HS-5 (cell line): ENCODE measurements around the gene GLRA1.

ENCODE experiments used
- DNase-seq: peaks from one replicate; pipeline ENCODE4 v3.0.0-alpha.2; 2012; ENCODE audit warnings: low read depth

The GLRA1 gene

DNA sequence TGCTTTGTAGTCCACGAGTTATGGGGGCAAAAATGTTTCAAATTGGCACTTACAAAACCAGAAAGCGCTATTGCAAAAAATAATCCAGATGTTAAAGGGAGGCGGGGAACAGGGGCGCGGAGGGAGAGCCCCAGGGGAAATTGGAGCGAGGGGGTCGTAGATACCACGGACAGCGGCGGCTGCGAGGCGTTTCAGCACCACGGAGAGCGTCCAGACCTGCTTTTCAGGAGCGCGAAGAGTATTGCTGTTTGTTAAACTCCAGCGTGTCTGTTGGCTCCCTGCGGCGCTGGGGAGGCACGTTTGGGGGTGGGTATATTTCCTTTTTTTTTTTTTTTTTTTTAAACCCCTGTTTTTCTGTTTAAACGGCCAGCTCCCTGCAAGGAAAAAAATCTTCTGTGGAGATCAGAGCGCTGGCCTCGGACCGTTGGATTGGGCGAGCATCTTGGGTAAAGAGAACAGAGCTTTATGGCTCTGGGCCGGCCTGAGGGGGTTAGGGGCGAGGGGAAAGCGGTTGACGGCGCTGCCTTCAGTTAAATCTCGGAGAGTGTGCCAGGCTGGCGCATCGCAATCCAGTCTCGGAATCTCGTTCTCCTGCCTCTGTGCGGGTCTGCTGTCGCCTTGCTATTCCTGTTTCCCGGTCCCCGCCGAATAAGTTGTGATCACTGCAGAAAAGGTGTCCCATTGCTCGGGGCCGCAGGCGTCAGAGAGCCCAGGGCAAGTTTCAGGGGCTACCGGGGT is at the start of gene GLRA1:
Gene GLRA1, minus strand, starts transcription at position 288 of the 738 bp plus-strand sequence. CDS start 302 bp downstream, outside the sequence.
- no peak for DNase-seq

DNA sequence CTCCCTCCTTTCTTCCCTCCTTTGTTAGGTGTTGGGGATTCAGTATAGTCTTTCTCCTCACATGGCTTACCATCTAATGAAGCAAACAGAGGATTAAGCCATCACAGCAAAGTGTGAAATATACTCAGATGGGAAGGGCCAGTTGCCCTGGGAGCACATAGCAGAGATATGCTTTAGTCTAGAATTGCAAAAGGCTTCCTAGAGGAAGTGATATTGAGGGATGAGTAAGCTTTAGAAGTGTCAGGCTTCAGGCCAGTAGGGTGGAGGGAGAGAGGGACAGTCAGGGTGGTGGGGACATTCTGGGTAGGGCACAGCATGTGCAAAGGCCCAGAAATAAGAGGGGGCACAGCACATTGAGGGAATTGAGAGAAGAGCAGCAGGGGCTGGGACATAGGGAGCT is 46.2 kb upstream of the GLRA1 start:
- no peak for DNase-seq

DNA sequence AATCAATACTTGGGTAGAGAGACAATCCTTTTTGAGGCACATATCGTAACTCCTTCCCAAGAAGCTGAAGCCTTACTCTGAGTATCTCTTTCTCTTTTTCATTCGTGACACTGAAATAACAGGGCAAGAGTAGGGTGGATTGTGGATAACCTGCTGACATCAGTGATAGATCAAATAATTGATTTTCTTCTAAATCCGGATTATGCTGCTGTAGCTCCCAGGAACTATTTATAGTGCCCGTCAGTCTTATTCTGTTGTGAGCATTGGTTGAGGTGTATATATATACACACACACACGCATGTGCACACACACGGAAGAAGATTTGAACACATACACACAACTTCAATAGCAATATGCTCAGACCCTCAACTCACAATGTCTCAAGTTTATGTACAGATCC is 43.2 kb upstream of the GLRA1 start:
- DNase-seq = no peak

DNA sequence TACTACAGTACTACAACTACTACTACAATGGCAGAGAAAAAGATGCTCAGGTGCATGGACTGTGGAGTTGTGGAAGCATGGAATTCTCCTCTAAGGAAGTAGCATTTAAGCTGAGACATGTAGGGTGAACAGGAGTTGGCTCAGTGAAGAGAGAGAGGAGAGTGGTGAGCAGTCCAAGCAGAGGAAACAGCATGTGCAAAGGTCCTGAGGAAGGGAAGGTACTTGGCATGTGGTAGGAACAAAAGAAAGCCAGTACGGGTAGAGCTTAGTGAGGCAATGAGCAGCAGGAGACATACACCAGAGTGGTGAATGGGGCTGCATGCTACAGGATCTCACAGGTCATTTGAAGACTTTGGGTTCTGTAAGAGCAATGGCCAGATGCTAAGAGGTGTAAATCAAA is 41.4 kb upstream of the GLRA1 start:
- no peak for DNase-seq

DNA sequence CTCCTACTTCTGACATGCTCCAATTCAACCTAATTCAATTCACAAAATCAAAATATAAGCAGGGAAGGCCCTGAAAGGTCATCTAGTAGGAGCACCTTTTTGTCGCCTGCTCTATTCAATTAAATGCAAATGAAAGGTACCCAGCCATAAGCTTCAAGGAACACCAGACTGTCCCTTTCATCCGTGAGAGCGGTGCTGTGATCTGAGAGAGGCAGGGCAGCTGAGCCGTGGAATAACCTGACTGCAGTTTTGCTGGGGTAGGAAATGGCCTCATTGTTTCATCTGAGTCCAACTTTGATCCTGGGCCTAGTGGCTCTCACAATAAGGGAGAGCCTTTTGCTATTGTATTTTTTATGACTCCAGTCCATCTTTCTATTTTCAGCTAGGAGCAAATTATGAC is 39.8 kb upstream of the GLRA1 start:
- DNase-seq = no peak

DNA sequence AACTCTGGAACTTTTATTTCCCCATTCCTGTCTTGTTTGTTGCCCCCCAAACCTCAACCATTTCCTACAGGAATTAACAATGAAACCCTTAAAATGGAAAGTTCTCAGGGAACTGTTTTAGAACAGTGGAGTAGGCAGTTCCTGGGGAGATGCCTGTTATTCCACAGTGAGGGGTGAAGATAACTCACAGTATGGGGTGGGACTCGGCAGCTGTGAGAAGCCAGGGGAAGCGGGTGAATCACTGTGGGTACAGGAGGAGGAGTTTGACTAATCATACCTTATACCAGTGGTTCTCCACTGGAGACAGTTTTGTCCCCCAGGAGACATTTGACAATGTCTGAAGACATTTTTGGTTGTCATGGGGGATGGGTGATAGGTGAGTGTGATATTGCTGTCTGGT is 36.9 kb upstream of the GLRA1 start:
- DNase-seq = no peak

DNA sequence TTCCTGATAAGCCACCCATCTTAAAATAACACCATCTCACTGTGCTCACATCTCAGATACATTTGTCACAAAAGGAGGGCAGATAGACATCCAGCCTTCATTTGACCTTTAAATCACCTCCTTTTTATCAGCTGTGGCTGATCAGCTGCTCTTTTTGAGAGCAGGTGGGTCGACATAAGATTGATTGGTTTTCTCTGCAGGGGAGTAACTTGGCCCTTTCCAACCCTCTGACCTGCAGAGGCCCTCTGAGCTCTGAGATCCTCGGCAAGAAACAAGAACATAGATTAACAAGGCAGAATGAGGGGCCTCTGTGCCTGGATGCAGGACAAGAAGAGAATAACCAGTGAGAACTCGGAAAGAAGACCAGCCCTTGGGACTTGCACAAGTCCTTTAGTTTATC is 33.5 kb upstream of the GLRA1 start:
- DNase-seq = no peak

DNA sequence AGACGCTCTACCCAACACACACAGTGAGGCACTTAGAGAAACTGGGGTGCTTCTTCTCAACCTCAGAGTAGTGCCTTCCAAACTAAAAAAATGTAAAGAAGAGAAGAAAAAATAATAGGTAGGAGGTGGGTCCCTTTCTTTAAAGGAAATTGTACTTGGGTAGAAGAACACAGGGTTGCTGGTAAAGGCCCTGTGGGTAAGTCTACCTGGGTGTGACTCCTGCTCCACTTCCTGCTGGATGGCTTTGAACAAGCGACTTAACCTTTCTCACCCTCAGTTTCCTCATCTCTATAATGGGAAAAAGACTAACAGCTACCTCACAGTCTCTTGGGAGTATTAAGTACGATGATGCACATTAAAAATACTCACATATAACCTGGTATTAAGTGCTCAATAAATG is 32.1 kb upstream of the GLRA1 start:
- DNase-seq = no peak

DNA sequence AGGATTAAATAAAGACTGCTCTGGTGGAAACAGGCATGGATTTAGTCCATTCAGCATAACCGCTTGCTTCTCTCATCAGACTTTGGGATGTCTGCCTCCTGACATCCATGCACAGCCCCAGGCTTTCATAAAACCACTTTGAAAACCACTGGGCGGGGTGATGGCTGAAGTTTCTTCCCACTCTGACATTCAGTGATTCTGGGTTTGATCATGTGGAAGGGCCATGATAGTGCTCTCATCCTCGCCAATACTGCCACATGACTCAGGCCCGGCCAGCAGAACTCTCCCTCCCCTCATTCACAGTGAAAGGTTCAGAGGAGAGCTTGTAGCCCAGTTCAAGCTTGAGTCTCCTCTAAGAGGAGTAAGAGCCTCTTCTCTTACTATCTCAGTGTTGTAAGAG is 29.6 kb upstream of the GLRA1 start:
- DNase-seq = no peak

DNA sequence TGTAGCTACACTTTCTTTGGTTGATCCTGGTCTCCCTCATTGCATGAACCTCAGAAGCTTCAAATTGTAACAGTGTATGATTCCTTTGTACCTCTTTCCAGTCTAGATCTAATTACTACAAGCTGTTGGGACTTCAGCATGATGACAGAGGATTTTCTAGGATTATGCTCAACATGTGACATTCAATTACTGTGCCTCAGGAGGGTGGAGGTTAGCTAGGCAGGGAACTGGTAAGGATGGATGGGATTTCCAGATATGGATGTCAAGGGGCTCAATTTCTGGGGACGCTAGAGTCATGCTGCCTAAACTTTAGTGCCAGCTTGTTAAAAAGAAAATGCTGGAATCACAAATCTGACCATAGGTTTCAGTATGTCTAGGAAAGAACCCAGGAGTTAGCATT is 29.2 kb upstream of the GLRA1 start:
- no peak for DNase-seq

DNA sequence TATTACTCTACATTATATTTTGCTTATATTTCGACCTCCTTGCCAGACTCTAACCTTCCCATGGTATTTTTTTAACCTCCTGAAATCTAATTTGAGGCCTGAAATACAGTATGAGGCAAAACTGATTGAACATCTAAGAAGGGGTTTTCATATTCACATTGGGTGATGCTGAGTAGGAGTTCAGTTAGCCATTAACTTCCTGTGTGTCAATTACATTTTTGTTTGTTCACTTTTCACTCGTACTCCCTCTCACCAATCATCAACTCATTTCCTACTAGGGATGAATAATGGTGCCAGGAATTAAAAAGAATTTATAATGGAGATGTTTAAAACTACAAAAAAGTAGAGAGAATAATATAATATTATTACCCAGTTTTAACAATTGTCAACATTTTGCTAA is 27.6 kb upstream of the GLRA1 start:
- no peak for DNase-seq

DNA sequence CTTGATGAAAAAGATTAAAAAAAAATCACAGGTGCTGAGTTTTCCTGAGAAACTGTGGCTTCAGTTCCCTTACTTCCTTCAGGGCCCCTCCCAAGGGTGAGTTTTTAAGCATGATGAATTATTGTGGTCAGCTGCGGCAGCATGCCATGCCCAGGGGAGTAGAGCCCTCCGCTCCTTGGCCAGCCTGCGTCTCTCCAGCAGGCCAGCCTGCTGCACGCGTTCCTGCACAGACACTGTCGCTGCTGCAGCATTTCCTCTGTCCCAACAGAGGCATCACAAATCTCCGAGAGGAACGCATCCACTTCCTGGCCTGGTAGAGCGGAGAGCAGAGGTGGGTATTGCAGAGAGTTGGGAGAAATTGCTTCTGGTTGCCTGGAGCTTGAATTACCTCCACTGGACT is 26.1 kb upstream of the GLRA1 start:
- no peak for DNase-seq

DNA sequence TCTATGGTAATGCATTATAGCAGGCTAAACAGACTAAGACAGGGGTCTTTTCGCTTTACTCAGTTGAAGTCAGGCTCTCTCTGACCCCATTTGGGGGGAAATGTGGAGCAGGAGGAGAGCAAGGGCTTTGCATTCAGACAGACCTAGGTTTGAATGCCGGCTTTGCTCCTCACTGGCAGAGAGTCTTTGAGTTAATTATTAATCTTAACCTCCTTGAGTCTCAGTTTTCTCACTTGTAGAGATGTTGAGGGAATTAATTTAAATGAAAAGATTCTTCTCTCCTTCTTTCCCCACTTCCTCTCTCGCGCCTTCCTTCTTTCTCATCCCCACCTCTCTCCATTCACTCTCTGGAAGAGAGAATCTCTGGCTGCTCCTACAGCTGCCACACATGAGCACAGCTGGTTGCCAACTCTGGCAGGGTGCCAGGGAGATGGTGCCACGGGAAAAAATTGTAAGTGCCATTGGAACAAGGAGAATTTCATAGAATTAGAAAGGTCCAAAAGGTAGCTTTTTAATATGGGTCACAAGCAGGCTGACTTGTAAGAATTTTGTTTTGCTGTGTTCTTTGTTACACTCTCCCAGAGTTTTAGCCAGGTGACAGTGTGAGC is 25.2 kb upstream of the GLRA1 start:
- no peak for DNase-seq

DNA sequence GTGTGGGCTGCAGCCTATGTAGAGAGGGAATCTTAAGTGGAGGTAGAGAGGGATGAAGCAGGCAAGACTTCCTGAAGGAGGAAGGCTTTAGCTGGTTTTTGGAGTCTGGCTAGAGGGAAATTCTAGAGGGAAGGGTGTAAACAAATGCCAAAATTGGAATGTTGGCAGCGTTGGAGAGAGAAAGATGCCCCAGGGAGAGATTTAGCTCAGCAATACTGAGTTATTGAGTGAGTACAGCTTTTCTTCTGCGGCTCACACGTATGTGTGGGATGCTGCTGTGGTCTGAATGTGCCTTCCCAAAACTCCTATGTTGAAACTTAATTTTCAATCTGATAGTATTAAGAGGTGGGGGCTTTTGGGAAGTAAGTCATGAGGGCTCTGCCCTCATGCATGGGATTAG is 24.5 kb upstream of the GLRA1 start:
- DNase-seq = no peak

DNA sequence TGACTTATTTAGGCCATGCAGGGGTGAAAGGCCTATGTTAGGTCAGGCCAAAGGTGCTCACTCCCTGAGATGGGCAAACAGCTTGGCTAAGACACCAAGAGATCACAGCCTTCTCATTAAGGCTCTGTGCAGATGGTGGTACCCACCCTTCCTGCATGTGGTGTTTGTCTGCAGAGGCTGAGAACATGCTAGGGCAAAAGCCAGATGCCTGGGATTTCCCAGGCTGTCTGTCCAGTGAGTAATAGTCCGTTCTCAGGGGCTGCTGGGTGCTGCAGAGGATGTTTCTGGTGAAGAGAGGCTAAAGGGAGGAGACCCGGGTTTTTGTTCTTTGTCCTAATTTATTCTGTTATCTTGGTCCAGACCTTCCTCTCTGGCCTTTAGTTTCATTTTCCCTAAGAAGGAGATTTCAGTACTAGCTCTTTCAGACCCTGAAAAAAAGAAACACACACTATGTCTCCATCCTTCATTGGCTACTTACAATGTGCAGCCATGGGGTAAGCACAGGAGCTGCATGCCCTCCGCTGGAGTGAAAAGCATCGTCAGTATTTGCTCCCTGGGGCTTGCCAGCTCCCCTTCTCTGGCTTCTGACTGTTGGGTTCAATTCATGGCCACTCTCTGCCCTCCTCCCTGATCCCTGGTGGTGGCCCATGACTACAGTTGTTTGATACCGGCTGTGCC is 23.4 kb upstream of the GLRA1 start:
- no peak for DNase-seq

DNA sequence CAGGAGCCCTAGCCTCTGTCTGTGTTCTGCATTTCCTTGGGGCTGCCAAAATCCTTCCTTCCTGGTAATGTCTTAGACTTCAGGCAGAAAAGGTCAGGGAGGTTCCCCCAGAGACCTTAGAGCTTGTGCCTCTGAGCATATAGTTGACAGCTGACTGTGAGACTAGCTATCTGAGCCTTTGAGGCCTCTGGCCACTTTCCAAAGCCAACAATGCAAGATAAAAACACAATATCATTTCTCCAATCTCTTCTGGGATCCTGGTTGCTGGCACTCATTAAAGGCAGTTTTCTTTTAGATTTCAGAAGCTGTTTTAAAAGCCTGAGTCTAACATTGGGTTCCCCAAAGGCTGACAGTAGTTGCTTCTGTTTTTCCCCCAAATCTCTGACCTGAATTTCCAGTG is 13.2 kb upstream of the GLRA1 start:
- DNase-seq = no peak

DNA sequence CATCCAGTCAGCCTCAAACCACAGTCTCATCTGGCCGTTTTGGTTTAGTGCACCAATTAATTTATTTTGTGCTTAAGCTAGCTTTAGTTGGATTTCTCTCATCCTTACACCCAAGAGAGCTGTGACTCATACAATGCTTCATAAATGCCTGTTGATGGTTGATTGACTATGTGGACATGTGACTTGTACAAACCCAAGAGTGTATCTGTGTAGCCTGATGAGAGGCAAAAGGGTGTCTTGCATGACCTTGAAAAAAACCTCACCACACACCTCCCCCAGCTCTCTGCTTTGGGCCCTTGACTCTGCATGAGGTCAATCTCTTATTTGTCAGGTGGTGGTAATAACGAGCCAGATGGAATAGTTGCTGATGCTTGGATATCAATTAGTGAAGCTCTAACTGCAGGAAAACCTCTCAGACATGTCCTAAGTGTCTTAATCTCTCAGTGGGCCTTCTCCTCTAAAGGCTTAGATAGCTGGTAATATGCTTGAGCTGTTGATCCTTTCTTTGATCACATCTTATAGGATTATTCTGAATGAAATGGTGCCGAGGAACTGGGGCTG is 10.6 kb upstream of the GLRA1 start:
- no peak for DNase-seq

DNA sequence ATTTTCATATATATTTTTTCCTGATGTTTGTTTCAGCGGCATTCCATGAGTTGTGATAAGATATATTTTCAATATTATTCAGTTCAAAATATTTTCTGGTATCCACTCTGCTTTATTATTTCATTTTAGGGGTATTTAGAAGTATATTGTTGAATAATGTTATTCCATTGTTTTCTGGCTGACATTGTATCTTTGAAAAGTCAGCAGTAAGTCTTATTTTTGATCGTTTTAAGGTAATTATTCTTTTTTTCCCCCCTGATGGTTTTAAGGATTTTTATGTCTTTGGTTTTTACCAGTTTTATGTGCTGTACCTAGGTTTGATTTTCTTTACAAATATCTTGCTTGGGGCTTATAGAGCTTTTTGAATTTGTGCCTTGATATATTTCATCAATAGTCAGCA is 6.6 kb upstream of the GLRA1 start:
- DNase-seq = no peak

DNA sequence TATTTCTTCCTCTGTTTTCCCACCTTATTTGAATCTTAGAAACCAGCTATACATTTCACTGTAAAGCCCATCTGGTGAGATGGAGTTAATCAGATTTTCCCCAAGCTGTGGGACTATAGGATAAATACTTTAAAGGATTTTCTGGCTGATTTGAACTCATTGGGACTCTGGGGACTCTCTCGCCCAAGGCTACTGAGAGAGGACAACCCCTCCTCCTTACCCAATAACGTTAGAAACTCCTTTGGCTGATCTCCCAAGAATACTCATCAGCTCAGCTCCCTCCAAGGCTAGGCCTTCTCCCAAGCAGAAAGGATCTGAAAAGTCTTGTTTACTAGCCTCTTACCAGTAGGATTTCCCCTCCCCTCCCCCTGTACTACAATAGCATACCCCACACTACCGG is 1.5 kb upstream of the GLRA1 start:
- no peak for DNase-seq

DNA sequence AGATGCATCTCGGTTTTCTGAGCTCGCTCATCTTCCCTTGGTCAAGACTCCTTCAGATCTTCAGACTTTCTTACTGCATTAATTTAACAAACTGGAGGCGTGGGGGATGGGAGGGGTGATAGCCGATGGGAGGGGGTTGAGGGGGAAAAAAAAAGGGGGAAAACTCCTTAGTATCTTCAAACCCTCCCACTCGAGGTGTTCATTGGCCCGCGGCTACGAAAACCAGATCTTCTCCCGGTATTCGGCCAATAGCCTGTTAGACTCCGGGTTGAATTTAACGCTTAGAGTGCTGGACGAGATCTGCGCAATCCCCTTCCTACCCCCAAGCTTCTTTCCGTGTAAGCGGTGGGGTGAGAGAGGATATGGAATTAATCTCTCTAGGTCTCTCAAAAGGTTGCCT is 689 bp upstream of the GLRA1 start:
- DNase-seq = no peak

DNA sequence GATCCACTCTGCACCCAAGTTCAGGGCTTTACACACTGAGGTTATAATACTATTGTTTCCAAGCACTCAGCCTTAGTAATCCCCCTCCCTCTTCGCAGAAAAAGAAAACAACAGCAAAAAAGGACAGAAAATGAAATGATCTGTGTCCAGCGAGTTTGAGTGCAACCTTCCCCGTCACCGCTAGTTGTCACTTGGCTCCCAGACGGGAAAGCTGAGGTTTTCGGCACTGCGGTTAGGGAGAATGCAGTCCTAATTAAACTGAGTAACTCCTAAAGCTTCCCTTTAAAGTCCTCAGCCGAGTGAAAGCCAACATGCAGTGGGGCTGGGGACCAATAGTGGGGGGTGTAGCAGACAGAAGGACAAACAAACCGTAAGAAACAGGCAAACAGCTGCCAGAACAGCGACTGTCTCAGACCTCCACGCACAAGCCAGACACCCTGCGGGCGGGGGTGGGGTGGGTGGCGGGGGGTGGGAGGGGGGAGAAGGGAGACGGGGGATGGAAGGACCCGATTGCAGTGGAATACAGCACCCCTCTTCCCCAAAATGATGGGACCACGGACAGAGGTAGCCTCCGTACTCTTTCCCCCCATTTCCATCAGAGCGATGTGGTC is 680 bp downstream of the GLRA1 start:
- no peak for DNase-seq

DNA sequence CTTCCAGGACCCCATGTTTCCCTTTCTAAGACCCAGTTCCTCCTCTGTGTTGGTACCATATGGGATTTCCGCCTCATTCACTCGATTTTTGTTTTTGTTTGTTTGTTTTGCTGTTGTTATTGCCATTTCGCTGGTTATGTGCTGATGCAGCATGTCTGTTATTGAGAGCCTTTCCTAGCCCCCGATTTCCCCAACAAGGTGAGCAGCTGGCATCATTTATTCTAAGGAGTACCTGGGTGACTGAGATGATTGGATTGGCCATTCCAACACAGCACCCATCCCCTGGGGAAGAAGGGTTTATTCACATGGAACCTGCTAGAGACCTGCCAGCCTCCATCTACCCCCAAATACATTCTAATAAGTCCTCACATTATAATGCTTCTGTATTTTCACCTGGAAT is 2.7 kb downstream of the GLRA1 start:
- no peak for DNase-seq

DNA sequence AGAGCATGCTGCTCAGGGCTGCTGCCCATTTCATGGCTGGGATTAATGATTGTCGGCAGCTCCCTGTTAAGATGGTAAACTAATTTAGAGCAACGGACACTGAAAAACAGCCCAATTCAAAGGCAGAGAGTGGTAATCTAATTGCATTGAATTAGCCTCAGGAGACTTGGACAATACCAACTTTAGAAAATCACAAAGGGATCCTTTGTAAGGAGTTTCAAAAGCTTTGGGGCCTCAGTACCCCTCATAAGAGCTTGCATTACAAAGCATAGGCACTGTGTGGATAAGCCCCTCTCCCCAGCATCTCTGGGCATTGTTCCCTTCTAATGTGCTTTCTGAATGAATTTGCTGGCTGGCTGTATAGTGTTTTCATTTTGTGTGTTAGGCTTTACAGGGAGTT is 6.7 kb downstream of the GLRA1 start:
- no peak for DNase-seq
